NT2/D1 (cell line): ENCODE results near the gene KCNK4.
A peak's percentile ranks its signal among the peaks of the same experiment; 100 is the strongest.

Source experiments
- DNase-seq: peaks from one replicate; pipeline ENCODE4 v3.0.0-alpha.2; 2011; ENCODE audit warnings: low read depth, low spot score
- H3K27me3 ChIP-seq: 2 replicates; pipeline ENCODE4 v1.6.0; 2011; ENCODE audit warnings: mild to moderate bottlenecking; ENCODE audit not compliant: insufficient read length, insufficient read depth
- H3K36me3 ChIP-seq: 2 replicates; pipeline ENCODE4 v1.6.1; 2011; ENCODE audit warnings: mild to moderate bottlenecking, low read length, mixed read lengths; ENCODE audit not compliant: insufficient read depth, insufficient read length
- H3K4me1 ChIP-seq: 2 replicates; pipeline ENCODE4 v1.5.1; 2011; ENCODE audit not compliant: insufficient read depth, insufficient read length
- H3K4me3 ChIP-seq: 2 replicates; pipeline ENCODE4 v1.5.1; 2011; ENCODE audit warnings: low read depth; ENCODE audit not compliant: insufficient read length
- H3K9ac ChIP-seq: 2 replicates; pipeline ENCODE4 v1.6.0; 2011; ENCODE audit warnings: low read depth; ENCODE audit not compliant: insufficient read length
- H3K9me3 ChIP-seq: 2 replicates; pipeline ENCODE4 v1.5.1; 2011; ENCODE audit warnings: mild to moderate bottlenecking, low read length; ENCODE audit not compliant: insufficient read depth
- SUZ12 ChIP-seq: IDR thresholded peaks from 2 replicates; pipeline ENCODE4 v1.6.1; 2011; ENCODE audit not compliant: insufficient read length, insufficient read depth; ENCODE audit errors: extremely low read depth
- YY1 ChIP-seq: IDR thresholded peaks from 2 replicates; pipeline ENCODE4 v1.6.1; 2011; ENCODE audit not compliant: insufficient read length, insufficient read depth
- ZNF274 ChIP-seq: IDR thresholded peaks from 2 replicates; pipeline ENCODE4 v1.6.1; 2011; ENCODE audit warnings: mild to moderate bottlenecking, low read depth, low read length

KCNK4 gene

DNA sequence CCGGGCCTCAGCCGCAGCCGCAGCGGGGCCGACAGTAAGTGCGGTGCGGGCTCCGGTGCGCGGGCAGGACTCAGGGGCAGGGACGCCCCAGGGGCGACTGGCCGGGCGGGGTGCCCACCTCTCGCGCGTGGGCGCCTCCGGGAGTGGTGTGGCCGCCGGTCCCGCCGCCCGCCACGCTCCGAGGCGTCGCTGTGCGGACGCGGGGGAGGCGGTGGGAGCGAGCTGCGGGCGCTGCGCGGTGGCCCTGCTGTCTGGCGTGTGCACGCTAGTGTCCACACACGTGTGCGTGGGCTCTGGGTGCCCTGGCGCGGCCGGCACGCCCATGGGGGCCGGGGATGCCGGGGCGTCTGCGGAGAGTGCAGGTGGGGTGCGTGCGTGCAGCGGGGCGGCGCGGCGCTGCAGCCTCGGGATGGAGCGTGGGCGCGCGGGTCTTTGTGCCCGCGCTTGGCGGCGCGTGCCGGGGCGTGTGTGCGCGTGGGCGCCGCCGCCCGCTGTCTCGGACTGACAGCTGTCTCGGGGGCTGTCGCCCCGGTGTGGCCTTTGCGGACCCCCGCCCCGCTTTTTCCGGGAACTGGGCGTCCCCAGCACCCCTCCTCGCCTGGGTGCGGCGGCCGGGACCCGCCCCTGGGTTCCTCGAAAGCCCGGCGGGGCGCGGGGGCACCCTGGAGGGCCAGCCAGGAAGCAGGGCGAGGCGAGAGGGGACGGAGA is 804 bp downstream of the KCNK4 start:
- Histone ChIP-seq H3K9me3 (no peaks in the 10 kb centered on the region), H3K4me1 (peaks cover 8% of the 10 kb centered on the region), H3K27me3 (peaks cover 79% of the 10 kb centered on the region), H3K4me3 (peak overlapping the region; percentile 65), H3K9ac (peak overlapping the region; percentile 71), H3K36me3 (peaks cover 13% of the 10 kb centered on the region)
- no peak for TF ChIP-seq YY1
- peak; percentile 94 for TF ChIP-seq SUZ12
- no peak for DNase-seq

DNA sequence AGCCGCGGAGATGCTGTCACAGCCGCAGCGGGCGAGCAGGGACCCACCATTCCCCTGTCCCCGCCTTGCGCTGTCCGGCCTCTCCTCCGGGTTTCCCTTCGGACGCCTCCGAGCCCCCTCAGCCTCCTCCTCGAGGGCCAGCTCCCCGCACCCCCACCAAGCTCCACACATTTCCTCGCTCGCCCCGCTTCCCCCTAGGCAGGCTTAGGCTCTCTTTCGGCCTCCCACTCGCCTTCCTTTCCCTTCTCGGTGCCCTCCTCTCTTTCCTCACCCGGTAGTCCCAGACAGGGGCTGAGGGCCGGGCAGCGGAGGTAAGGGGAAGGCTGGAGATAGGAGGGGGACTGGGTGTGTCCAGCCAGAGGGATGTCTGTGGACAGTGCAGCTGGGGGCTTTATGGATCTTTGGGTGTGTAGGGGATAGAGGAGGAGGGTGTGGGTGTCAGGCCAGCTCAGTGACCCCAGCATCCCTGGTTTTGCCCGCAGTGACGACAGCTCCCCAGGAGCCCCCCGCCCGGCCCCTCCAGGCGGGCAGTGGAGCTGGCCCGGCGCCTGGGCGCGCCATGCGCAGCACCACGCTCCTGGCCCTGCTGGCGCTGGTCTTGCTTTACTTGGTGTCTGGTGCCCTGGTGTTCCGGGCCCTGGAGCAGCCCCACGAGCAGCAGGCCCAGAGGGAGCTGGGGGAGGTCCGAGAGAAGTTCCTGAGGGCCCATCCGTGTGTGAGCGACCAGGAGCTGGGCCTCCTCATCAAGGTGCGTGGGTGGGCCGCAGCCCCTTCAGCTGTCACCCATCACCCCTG is 1.6 kb downstream of the KCNK4 start:
- H3K27me3 ChIP-seq = peaks cover 87% of the 10 kb centered on the region
- H3K36me3 ChIP-seq = peaks cover 10% of the 10 kb centered on the region
- H3K4me3 ChIP-seq = peak overlapping the region; percentile 65
- peaks cover 8% of the 10 kb centered on the region for H3K4me1 ChIP-seq
- no peaks in the 10 kb centered on the region for H3K9me3 ChIP-seq
- H3K9ac ChIP-seq = peak overlapping the region; percentile 71
- no peak for DNase-seq
- TF ChIP-seq YY1 (no peak), ZNF274 (no peak), SUZ12 (no peak)

DNA sequence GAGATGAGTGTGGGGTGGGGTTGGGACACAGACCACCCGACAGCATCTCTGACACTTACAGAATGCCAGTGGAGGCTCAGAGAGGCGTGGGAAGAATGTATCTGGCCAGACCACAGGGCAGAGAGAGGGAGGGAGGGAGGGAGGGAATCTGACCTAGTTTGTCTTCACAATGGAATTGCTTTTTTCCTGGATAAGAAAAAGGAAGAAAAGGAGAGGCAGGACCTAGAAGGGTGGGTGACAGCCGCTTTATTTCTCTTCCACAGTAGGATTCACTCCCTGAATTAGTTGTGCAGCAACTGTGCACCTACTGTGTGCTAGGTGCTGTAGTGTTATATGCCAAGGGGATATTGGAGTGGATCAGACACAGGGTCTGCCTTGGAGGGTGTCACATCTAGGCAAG is 3.7 kb downstream of the KCNK4 start:
- peaks cover 100% of the 10 kb centered on the region for H3K27me3 ChIP-seq
- peaks cover 2% of the 10 kb centered on the region for H3K36me3 ChIP-seq
- H3K4me3 ChIP-seq = no peak overlapping the region
- peaks cover 8% of the 10 kb centered on the region for H3K4me1 ChIP-seq
- TF ChIP-seq ZNF274 = no peak
- no peak for TF ChIP-seq YY1
- no peak for TF ChIP-seq SUZ12
- H3K9me3 ChIP-seq = no peaks in the 10 kb centered on the region
- H3K9ac ChIP-seq = no peak overlapping the region
- DNase-seq = no peak

DNA sequence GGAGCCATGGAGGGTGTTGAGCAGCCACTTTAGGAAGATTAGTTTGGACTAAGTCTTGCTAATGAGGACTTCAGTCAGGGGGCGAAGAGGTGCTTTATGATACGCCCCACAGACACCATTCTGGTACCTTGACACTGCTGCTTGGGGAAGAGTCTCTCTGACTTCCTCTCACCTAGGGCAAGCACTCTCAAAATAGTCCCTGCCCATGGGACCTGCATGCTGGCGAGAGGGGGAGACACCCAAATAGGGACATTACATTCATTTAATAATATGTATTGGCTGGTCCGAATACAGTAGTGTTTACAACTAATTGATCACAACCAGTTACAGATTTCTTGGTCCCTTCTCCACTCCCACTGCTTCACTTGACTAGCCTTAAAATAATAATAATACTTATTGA is 4.7 kb downstream of the KCNK4 start:
- Histone ChIP-seq H3K4me1 (peaks cover 18% of the 10 kb centered on the region), H3K9ac (no peak overlapping the region), H3K36me3 (no peaks in the 10 kb centered on the region), H3K4me3 (no peak overlapping the region), H3K9me3 (no peaks in the 10 kb centered on the region), H3K27me3 (peaks cover 100% of the 10 kb centered on the region)
- no peak for TF ChIP-seq YY1
- TF ChIP-seq SUZ12 = no peak
- TF ChIP-seq ZNF274 = no peak
- DNase-seq = no peak

DNA sequence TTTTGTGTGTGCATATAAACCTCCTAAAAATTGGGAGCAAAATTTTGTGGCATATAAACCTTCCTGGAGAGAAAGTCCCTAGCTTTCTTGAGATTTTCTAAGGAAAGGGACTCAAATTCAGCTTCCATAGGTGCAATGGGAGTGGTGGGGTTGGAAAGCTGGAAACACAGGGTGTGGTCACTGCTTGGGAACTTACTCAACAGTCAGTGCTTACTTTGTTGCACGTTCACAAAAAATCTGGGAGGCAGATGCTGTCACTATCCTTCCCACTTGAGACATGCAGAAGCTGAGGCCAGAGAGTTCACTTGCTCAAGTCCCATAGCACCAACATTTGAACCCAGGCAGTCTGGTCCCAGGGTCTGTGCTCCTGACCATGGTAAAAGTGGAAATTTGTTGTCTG is 5.1 kb downstream of the KCNK4 start:
- no peak for DNase-seq
- peaks cover 97% of the 10 kb centered on the region for H3K27me3 ChIP-seq
- TF ChIP-seq ZNF274 = no peak
- TF ChIP-seq SUZ12 = no peak
- no peak for TF ChIP-seq YY1
- H3K4me1 ChIP-seq = peaks cover 18% of the 10 kb centered on the region
- no peak overlapping the region for H3K9ac ChIP-seq
- H3K4me3 ChIP-seq = no peak overlapping the region
- H3K9me3 ChIP-seq = no peaks in the 10 kb centered on the region
- no peaks in the 10 kb centered on the region for H3K36me3 ChIP-seq

DNA sequence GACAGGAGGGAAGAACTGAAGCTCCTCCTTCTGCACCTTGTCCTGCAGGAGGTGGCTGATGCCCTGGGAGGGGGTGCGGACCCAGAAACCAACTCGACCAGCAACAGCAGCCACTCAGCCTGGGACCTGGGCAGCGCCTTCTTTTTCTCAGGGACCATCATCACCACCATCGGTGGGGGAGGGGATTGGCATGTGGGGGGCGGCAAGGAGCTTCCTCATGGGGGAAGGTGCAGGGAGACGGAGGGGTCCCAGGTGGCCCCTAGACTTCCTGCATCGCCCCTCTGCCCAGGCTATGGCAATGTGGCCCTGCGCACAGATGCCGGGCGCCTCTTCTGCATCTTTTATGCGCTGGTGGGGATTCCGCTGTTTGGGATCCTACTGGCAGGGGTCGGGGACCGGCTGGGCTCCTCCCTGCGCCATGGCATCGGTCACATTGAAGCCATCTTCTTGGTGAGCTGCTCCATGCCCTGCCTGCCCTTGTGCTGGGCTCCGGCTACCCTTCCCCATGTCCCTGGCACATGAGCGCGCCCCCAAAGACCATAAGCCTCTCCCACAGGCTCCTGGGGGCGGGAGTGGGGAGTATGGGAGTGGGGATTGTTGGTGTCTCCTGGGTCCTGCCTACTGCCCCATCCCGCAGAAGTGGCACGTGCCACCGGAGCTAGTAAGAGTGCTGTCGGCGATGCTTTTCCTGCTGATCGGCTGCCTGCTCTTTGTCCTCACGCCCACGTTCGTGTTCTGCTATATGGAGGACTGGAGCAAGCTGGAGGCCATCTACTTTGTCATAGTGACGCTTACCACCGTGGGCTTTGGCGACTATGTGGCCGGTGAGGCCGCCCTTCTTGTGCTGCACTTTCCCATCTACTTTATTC is 6.0 kb downstream of the KCNK4 start:
- no peak for DNase-seq
- no peaks in the 10 kb centered on the region for H3K36me3 ChIP-seq
- TF ChIP-seq ZNF274 (no peak), YY1 (no peak), SUZ12 (no peak)
- H3K9ac ChIP-seq = no peak overlapping the region
- H3K4me3 ChIP-seq = no peak overlapping the region
- H3K9me3 ChIP-seq = no peaks in the 10 kb centered on the region
- peaks cover 96% of the 10 kb centered on the region for H3K27me3 ChIP-seq
- H3K4me1 ChIP-seq = peaks cover 14% of the 10 kb centered on the region
